Aorta (tissue), 5 donors: ENCODE measurements around the gene CCDC15. TPM values are rescaled to one million over a fixed set of nuclear protein-coding genes. Genes with fewer than 3 reads are reported as not detected.
"Not testable (repeated sequence)": the region's sequence is repeated elsewhere in the genome, so short reads cannot be mapped to it uniquely, and the experiment has no call there.

Source experiments
- ATAC-seq: fragments of 200-7000 bp; cut with Tn5 transposase; one replicate; pipeline ENCODE4 v1.9.1; 2022; ENCODE audit warnings: moderate library complexity; ENCODE audit not compliant: low FRiP score
- DNase-seq, 2 donors: peaks; one replicate each; pipeline ENCODE4 v3.0.0-alpha.2; 2020
- H3K27ac ChIP-seq, 2 donors: one replicate each; pipeline ENCODE4 v1.5.1; 2013; ENCODE audit warnings: low read length in 2 of 2, mild to moderate bottlenecking in 2 of 2, moderate library complexity in 2 of 2, control low read depth in 1 of 2, inconsistent platforms in 1 of 2, low read depth in 1 of 2
- H3K27me3 ChIP-seq, 2 donors: one replicate each; pipeline ENCODE4 v1.6.1; 2013; ENCODE audit warnings: control low read depth in 1 of 2, low read length in 1 of 2, mild to moderate bottlenecking in 1 of 2, moderate library complexity in 1 of 2; ENCODE audit not compliant: insufficient read depth in 2 of 2, control insufficient read depth in 1 of 2
- H3K36me3 ChIP-seq, 2 donors: one replicate each; pipeline ENCODE4 v1.6.1; 2013; ENCODE audit warnings: control low read depth in 1 of 2, low read length in 1 of 2, mild to moderate bottlenecking in 1 of 2; ENCODE audit not compliant: insufficient read depth in 2 of 2, control insufficient read depth in 1 of 2
- H3K4me1 ChIP-seq, 2 donors: one replicate each; pipeline ENCODE4 v1.6.1; 2013; ENCODE audit warnings: low read length in 2 of 2, control low read depth in 1 of 2, mild to moderate bottlenecking in 1 of 2, moderate library complexity in 1 of 2; ENCODE audit not compliant: insufficient read depth in 2 of 2, control insufficient read depth in 1 of 2
- H3K4me3 ChIP-seq, 2 donors: one replicate each; pipeline ENCODE4 v1.5.1; 2013; ENCODE audit warnings: low read length in 2 of 2, control low read depth in 1 of 2, mild to moderate bottlenecking in 1 of 2
- H3K9me3 ChIP-seq: one replicate; pipeline ENCODE4 v1.6.1; 2013; ENCODE audit warnings: mild to moderate bottlenecking, low read length; ENCODE audit not compliant: control insufficient read depth
- WGBS, 2 donors: extraction: QIAGEN DNeasy Blood & Tissue Kit; methylation state at CpG; one replicate each; pipeline ENCODE4 v1.1.7; 2013; 5-methylcytosine and 5-hydroxymethylcytosine counted together
- intact Hi-C, 2 donors: fragments of 100-400 bp; cut with DNase I; formaldehyde crosslinking; loops; one replicate each; pipeline versions ENCODE4 v1.14.2 to v1.15.0; 2022
- polyA plus RNA-seq, 2 donors: library from polyadenylated mRNA; stranded (reverse); fragments of 200-250 nt; gene quantifications; one replicate each; pipeline ENCODE4 v1.2.3, GENCODE V29; 2013
- total RNA-seq, 2 donors: library from RNA; stranded (reverse); fragmentation: NEBNext Ultra II Directional; extraction: Animal tissue kit (Norgen Biotek cat#: 25700); gene quantifications; one replicate each; pipeline ENCODE4 v1.2.1, GENCODE V29; 2021
- donor health status: healthy with polysubstance abuse.
- donor health status: Bipolar disorder and iron deficiency.
- donor health status: DM: no; HTN: no; CAD: no.
- donor health status: DM: no; HTN: no; CAD: no.
- donor health status: DM: yes; HTN: yes; CAD: no.

Gene CCDC15
- total and polyA plus RNA-seq, 4 donors: 0.13 to 1.5 (median 0.79) TPM

GRCh38 chr11:125084057-125084416, 130.0 kb downstream of the CCDC15 start:
- H3K27me3 ChIP-seq: no peaks in the 10 kb centered on the region
- WGBS, 2 donors: 92 to 97% methylated on average over 11 of the region's 11 CpGs
- no peak for DNase-seq

GRCh38 chr11:125084761-125085231, 130.8 kb downstream of the CCDC15 start:
- H3K4me1 ChIP-seq: no peaks in the 10 kb centered on the region
- H3K27me3 ChIP-seq: no peaks in the 10 kb centered on the region
- no peak overlapping the region for H3K27ac ChIP-seq
- H3K4me3 ChIP-seq: no peak overlapping the region
- H3K9me3 ChIP-seq: no peaks in the 10 kb centered on the region
- intact Hi-C loops: no loop called here
- no peak for DNase-seq
- 87% methylated on average over 5 to 8 of the region's 8 CpGs for WGBS, 2 donors
- no peaks in the 10 kb centered on the region for H3K36me3 ChIP-seq
- ATAC-seq: no peak

More at GRCh38 chr11:125084057-125084416, 130.0 kb downstream of the CCDC15 start:
- Histone ChIP-seq H3K9me3 (no peaks in the 10 kb centered on the region), H3K4me1 (no peaks in the 10 kb centered on the region), H3K36me3 (no peaks in the 10 kb centered on the region), H3K27ac (no peak overlapping the region), H3K4me3 (no peak overlapping the region)
- no peak for ATAC-seq
- intact Hi-C loops: no loop called here

GRCh38 chr11:125085301-125086081, 131.5 kb downstream of the CCDC15 start:
- DNase-seq: no peak
- H3K27me3 ChIP-seq: no peaks in the 10 kb centered on the region

GRCh38 chr11:125086633-125087296, 132.8 kb downstream of the CCDC15 start:
- Histone ChIP-seq H3K36me3 (no peaks in the 10 kb centered on the region), H3K4me1 (peaks cover 0 to 3% of the 10 kb centered on the region in 2 donors), H3K4me3 (no peak overlapping the region), H3K9me3 (no peaks in the 10 kb centered on the region), H3K27me3 (no peaks in the 10 kb centered on the region), H3K27ac (no peak overlapping the region)
- intact Hi-C loops: no loop called here
- no peak for DNase-seq
- no peak for ATAC-seq
- WGBS, 2 donors: 83 to 84% methylated on average over 14 of the region's 14 CpGs

More at GRCh38 chr11:125085301-125086081, 131.5 kb downstream of the CCDC15 start:
- Histone ChIP-seq H3K27ac (no peak overlapping the region), H3K4me3 (no peak overlapping the region), H3K9me3 (no peaks in the 10 kb centered on the region), H3K36me3 (no peaks in the 10 kb centered on the region), H3K4me1 (no peaks in the 10 kb centered on the region)
- ATAC-seq: no peak
- intact Hi-C loops: no loop called here
- WGBS, 2 donors: 78 to 79% methylated on average over 20 of the region's 20 CpGs

- no peaks in the 10 kb centered on the region for H3K36me3 ChIP-seq
- H3K27ac ChIP-seq: no peak overlapping the region
- intact Hi-C loops: no loop called here
- no peaks in the 10 kb centered on the region for H3K27me3 ChIP-seq
- H3K9me3 ChIP-seq: no peaks in the 10 kb centered on the region
- 82 to 83% methylated on average over 2 of the region's 2 CpGs for WGBS, 2 donors
- H3K4me1 ChIP-seq: peaks cover 0 to 3% of the 10 kb centered on the region in 2 donors
- ATAC-seq: no peak
- no peak for DNase-seq
- H3K4me3 ChIP-seq: no peak overlapping the region
Observed at GRCh38 chr11:125088123-125088522, 134.1 kb downstream of the CCDC15 start.

GRCh38 chr11:125088576-125089455, 134.8 kb downstream of the CCDC15 start:
- WGBS, 2 donors: 80 to 87% methylated on average over 15 to 20 of the region's 20 CpGs
- no peaks in the 10 kb centered on the region for H3K27me3 ChIP-seq
- intact Hi-C loops: no loop called here
- no peaks in the 10 kb centered on the region for H3K9me3 ChIP-seq
- peaks cover 0 to 3% of the 10 kb centered on the region in 2 donors for H3K4me1 ChIP-seq
- DNase-seq: peak in 1 of 2 donors; percentile 24
- no peaks in the 10 kb centered on the region for H3K36me3 ChIP-seq
- H3K4me3 ChIP-seq: no peak overlapping the region
- no peak for ATAC-seq
- no peak overlapping the region for H3K27ac ChIP-seq

- intact Hi-C loops, H3K36me3 ChIP-seq, ATAC-seq, H3K27ac ChIP-seq, H3K4me1 ChIP-seq, H3K9me3 ChIP-seq, H3K4me3 ChIP-seq, H3K27me3 ChIP-seq: not testable (repeated sequence)
- DNase-seq: peak in 1 of 2 donors; percentile 71
- WGBS, 2 donors: 93 to 95% methylated on average over 23 to 31 of the region's 31 CpGs
Observed at GRCh38 chr11:125089481-125089880, 135.5 kb downstream of the CCDC15 start.

GRCh38 chr11:125090151-125090550, 136.1 kb downstream of the CCDC15 start:
- DNase-seq, H3K4me3 ChIP-seq, H3K36me3 ChIP-seq, H3K27me3 ChIP-seq, ATAC-seq, H3K9me3 ChIP-seq, H3K4me1 ChIP-seq, H3K27ac ChIP-seq, intact Hi-C loops: not testable (repeated sequence)
- 69 to 80% methylated on average over 10 of the region's 10 CpGs for WGBS, 2 donors
